SU-DHL-6 (cell line): ENCODE results near the gene DNAJC11.
A peak's percentile ranks its signal among the peaks of the same experiment; 100 is the strongest.

Experiments used
- H2AFZ ChIP-seq: fragments of 200-600 bp; sonication (generic); 2 replicates; pipeline ENCODE4 v1.6.1; 2014; ENCODE audit warnings: low read depth, mild to moderate bottlenecking, moderate library complexity, mixed read lengths, antibody characterized with exemption, low read length; ENCODE audit not compliant: severe bottlenecking
- H3F3A ChIP-seq: fragments of 200-600 bp; shearing (Covaris generic); 2 replicates; pipeline ENCODE4 v1.6.0; 2016; ENCODE audit warnings: antibody characterized with exemption, mild to moderate bottlenecking; ENCODE audit not compliant: insufficient read depth
- H3K27ac ChIP-seq: fragments of 200-600 bp; sonication (generic); 2 replicates; pipeline ENCODE4 v1.5.1; 2016; ENCODE audit warnings: low read depth, mild to moderate bottlenecking, low read length, moderate library complexity, mixed read lengths
- H3K27me3 ChIP-seq: fragments of 200-600 bp; sonication (generic), shearing (Covaris generic); 2 replicates; pipeline ENCODE4 v1.6.0; 2014; ENCODE audit warnings: mild to moderate bottlenecking, low read length
- H3K36me3 ChIP-seq: fragments of 200-600 bp; sonication (generic); 2 replicates; pipeline ENCODE4 v1.6.1; 2014; ENCODE audit warnings: mild to moderate bottlenecking, low read length, mixed read lengths
- H3K4me2 ChIP-seq: fragments of 300-600, 200-600 bp; shearing (Covaris generic), sonication (generic); 2 replicates; pipeline ENCODE4 v1.6.0; 2014; ENCODE audit warnings: low read length, low read depth, mild to moderate bottlenecking; ENCODE audit not compliant: poor library complexity, severe bottlenecking
- H3K4me3 ChIP-seq: fragments of 200-600 bp; sonication (generic); 2 replicates; pipeline ENCODE4 v1.5.1; 2014; ENCODE audit warnings: antibody characterized with exemption, low read length, mild to moderate bottlenecking, mixed read lengths; ENCODE audit not compliant: insufficient read depth, poor library complexity, severe bottlenecking
- H3K79me2 ChIP-seq: fragments of 200-600 bp; sonication (generic); 2 replicates; pipeline ENCODE4 v1.6.1; 2014; ENCODE audit warnings: mild to moderate bottlenecking, low read length, moderate library complexity; ENCODE audit not compliant: insufficient read depth
- H3K9ac ChIP-seq: fragments of 200-600 bp; sonication (generic); 2 replicates; pipeline ENCODE4 v1.7.0; 2014; ENCODE audit warnings: mild to moderate bottlenecking, low read length
- H3K9me2 ChIP-seq: fragments of 200-600 bp; sonication (generic); replicated peaks from 2 replicates; pipeline ENCODE4 v1.6.1; 2014; ENCODE audit warnings: low read length; ENCODE audit not compliant: insufficient read depth
- H3K9me3 ChIP-seq: fragments of 200-600 bp; sonication (generic); 2 replicates; pipeline ENCODE4 v1.6.1; 2014; ENCODE audit warnings: low read length, mixed read lengths; ENCODE audit not compliant: insufficient read depth
- H4K20me1 ChIP-seq: fragments of 200-600 bp; sonication (generic); 2 replicates; pipeline ENCODE4 v1.6.1; 2014; ENCODE audit warnings: low read depth, mild to moderate bottlenecking, antibody characterized with exemption, low read length, moderate library complexity, mixed read lengths
- CTCF ChIP-seq: fragments of 200-600 bp; sonication (generic); IDR thresholded peaks from one replicate; pipeline ENCODE4 v1.5.1; 2017; ENCODE audit warnings: antibody characterized with exemption, mild to moderate bottlenecking, low read length, moderate library complexity; ENCODE audit not compliant: insufficient read depth, poor library complexity, severe bottlenecking
- EZH2phosphoT487 ChIP-seq: fragments of 200-600 bp; sonication (generic), shearing (Covaris generic); conservative IDR thresholded peaks from 2 replicates; pipeline ENCODE4 v1.6.1; 2018; ENCODE audit warnings: mild to moderate bottlenecking, antibody characterized with exemption, low read length, moderate library complexity, mixed read lengths

The DNAJC11 gene

GRCh38 chr1:6627031-6627430 is 74.6 kb downstream of the DNAJC11 start:
- H3K9me3 ChIP-seq = no peaks in the 10 kb centered on the region
- H3K4me3 ChIP-seq = no peak overlapping the region
- H3K27me3 ChIP-seq = no peaks in the 10 kb centered on the region
- H3K27ac ChIP-seq = no peak overlapping the region
- peaks cover 9% of the 10 kb centered on the region; the same call in 1 of the 2 replicates for H3K79me2 ChIP-seq
- TF ChIP-seq EZH2phosphoT487 (no peak), CTCF (no peak)
- no peak overlapping the region for H3K9ac ChIP-seq
- H3F3A ChIP-seq = peaks cover 11% of the 10 kb centered on the region; the same call in 1 of the 2 replicates
- no peaks in the 10 kb centered on the region for H4K20me1 ChIP-seq
- no peaks in the 10 kb centered on the region for H3K36me3 ChIP-seq
- no peak overlapping the region for H3K4me2 ChIP-seq
- no peaks in the 10 kb centered on the region for H3K9me2 ChIP-seq
- H2AFZ ChIP-seq = no peak overlapping the region

GRCh38 chr1:6625584-6626149 is 75.9 kb downstream of the DNAJC11 start:
- Histone ChIP-seq H3K79me2 (peaks cover 9% of the 10 kb centered on the region; the same call in 1 of the 2 replicates), H3K9me3 (no peaks in the 10 kb centered on the region), H3K27ac (no peak overlapping the region), H3F3A (peaks cover 11% of the 10 kb centered on the region; the same call in 1 of the 2 replicates), H3K9ac (peak overlapping the region; percentile 66), H3K4me2 (peak overlapping the region; percentile 58), H3K4me3 (peak overlapping the region; percentile 69), H3K9me2 (no peaks in the 10 kb centered on the region), H4K20me1 (no peaks in the 10 kb centered on the region), H3K36me3 (0 out of 2 replicates have a peak, but pooled peaks cover 4% of the 10 kb centered on the region), H2AFZ (peak overlapping the region; percentile 84), H3K27me3 (no peaks in the 10 kb centered on the region)
- TF ChIP-seq EZH2phosphoT487 = no peak
- TF ChIP-seq CTCF = no peak

- H3F3A ChIP-seq = peaks cover 11% of the 10 kb centered on the region; the same call in 1 of the 2 replicates
- H3K27ac ChIP-seq = peak within 1 kb of the TSS; percentile 28; the same call in 1 of the 2 replicates
- peaks cover 9% of the 10 kb centered on the region; the same call in 1 of the 2 replicates for H3K79me2 ChIP-seq
- peak within 1 kb of the TSS; percentile 69 for H3K4me3 ChIP-seq
- no peaks in the 10 kb centered on the region for H4K20me1 ChIP-seq
- no peaks in the 10 kb centered on the region for H3K9me3 ChIP-seq
- H3K27me3 ChIP-seq = no peaks in the 10 kb centered on the region
- H2AFZ ChIP-seq = peak within 1 kb of the TSS; percentile 84
- peak within 1 kb of the TSS; percentile 58 for H3K4me2 ChIP-seq
- H3K36me3 ChIP-seq = 0 out of 2 replicates have a peak, but pooled peaks cover 4% of the 10 kb centered on the region
- TF ChIP-seq EZH2phosphoT487 = no peak
- peak within 1 kb of the TSS; percentile 66 for H3K9ac ChIP-seq
- H3K9me2 ChIP-seq = no peaks in the 10 kb centered on the region
Observed at GRCh38 chr1:6624710-6625583, 76.7 kb downstream of the DNAJC11 start, which contains the start of gene THAP3. TSS of gene THAP3 (plus strand) at chr1:6624868. CDS start at chr1:6625219, 351 bp downstream.
